CD4-positive, alpha-beta T cell treated with Interleukin-1 beta for 1 hour (primary cell): ENCODE results near the gene KCNMA1.
A peak's percentile ranks its signal among the peaks of the same experiment; 100 is the strongest.

Experiments
- DNase-seq, 2 donors: peaks; one replicate each; pipeline ENCODE4 v3.0.0-alpha.2; 2020 to 2022

Gene KCNMA1

DNA sequence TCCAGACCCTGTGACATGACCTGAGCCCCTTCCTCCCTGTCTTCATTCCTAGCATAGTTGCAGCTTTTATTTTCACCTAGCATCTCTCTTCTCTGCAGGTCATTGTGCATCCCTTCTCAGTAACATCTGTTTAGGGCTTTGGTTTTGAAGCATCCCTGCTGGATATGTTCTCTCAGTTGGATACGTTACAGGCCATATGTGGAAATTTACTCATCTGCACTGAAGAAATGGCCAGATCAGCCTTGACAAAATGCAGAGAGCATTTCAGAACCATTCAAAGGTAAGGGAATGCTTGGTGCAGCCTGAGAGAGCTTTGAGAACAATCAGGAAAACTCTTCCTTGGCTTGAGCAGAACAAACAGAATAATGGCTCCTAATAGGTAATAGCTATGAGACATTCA is 647.0 kb downstream of the KCNMA1 start:
- DNase-seq: no peak

DNA sequence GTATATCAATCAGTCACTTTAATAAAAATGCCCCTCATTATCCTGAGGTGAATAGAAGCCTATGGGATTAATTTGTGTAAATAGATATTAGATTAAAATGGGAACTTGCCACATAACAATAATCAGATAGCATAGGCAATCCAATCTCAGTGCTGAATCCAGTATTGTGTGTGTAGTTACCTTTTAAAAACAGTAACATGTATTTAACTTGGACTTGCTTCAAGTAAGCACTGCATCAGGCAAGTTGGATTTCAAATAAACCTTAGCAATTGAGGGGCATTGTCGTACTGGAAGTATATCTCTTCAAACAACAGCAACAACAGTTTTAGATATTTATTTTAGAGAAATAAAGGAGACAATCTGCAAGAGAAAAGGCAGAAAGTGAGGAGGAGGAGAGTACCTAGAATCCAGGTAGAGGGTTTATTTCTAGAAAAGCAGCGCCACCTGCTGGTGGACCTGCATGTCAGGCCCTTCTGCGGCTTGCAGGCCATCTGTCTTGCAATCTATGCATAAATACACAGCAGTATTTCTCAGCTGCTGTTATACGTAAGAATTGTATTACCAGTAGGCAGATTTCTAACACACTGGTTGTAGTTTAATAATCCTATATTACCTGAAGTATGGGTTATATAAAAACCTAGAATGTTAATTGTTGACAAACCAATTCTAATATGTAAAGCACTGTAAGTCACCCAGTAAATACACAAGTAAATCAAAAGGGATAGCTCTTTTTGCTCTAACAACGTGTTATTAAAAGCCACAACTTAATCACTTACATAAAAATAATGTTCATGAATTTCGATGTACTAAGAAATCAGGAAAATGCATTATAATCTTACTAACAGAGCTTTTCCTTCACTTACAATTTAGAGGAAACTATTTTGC is 652.8 kb downstream of the KCNMA1 start:
- peak; percentile 46 to 50 for DNase-seq

DNA sequence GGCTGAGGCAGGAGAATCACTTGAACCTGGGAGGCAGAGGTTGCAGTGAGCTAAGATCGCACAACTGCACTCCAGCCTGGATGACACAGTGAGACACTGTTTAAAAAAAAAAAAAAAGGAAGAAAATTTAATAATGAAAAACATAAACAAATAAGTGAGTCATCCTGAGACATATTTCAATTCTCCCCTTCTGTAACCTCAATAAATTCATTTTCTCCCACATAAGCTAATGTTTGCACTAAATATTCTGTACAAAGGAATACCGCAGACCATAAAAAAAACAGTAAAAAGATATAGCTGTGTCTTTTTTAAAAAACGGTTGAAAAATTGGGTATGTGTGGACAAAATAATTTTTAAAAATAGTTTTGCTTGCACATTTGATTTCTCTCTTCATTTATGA is 654.0 kb downstream of the KCNMA1 start:
- no peak for DNase-seq

DNA sequence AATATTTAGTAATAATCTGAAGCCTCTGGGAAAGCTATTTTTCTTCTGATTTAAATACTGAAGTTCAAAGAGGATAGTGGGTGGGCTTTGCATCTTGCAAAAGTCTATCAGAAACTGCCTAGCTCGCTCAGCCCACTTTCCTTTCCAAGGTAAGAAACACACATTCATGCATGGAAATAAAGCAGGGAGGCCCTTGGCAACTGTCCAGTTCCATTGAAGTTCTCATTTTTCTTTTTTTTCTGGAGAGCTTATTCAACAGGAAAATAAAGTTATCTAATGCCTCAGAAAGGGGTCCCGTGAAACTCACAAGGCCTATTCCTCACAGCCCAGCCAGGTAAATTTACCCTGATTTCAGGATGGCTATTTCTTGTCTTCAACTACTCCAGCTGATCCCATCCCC is 654.9 kb downstream of the KCNMA1 start:
- DNase-seq: no peak

DNA sequence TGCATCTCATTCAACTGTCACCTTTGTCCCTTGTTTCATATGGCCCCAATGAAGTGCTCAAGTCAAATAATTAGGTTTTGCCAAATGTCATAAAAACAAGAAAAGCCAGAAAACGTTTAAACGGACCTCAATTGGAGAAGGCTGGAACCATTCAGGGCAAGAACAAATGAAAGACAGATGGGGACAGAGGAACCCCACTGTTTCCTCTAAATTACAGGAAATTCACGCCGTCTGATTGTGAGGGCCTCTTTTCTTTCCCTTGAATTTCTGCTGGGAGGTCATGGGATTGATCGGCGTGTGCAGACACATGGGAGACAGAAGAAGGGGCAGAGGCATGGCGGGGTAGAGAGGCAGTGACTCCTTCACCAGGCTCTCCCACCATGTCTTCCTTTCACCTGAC is 656.4 kb downstream of the KCNMA1 start:
- DNase-seq: no peak

DNA sequence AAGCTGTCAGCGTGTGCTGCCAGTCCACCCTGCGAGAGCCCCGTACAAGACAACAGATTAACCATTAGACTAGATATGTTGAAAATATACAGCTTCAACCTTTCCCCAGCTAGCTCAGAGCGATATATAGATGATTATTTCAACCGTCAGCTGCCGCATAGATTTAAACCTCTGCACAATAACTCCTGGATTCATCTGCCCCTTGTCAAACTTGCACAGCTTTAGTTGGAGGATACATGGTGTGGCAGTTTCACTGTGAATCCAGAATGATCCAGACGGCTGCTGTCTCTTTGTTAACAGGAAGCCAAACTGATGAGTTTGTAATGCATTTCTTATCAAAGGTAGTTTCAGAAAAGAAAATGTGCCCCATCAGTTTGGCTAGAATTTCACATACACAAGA is 659.7 kb downstream of the KCNMA1 start:
- DNase-seq: no peak

DNA sequence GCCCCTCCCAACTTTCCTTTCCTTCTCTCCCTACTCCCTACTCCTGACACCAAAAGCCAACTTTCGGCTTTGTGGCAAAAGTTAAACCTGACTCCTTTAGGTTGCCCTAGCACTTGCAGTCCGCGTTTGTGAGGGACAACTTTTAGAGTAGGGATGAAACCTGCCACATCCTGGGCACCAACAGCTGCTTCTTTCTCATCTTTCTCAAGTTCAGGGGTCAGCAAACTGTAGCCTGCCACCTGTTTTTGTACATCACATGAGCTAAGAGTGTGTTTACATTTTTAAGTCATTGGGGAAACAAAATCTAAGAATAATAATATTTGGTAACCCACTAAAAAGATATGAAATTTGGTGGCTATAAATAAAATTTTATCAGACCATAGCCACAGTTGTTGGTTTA is 660.6 kb downstream of the KCNMA1 start:
- DNase-seq: no peak

DNA sequence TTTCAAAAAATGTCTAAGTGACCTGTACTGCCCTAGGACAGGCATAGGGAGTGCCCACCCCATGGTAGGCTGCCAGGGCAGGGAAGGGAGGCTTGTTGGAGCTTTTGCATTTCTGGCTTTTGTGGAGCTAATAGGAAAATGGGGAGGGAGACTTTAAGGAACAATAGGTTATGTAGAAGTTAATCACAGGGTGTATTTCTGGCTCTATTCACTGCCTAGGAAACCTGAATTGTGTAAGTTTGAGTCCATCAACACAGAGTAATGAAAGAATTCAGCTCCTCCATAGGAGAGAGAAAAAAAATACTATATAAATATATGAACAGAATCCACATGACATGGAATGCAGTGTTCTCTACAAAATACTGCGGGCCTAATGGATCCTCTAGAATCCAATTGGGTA is 661.5 kb downstream of the KCNMA1 start:
- DNase-seq: no peak

DNA sequence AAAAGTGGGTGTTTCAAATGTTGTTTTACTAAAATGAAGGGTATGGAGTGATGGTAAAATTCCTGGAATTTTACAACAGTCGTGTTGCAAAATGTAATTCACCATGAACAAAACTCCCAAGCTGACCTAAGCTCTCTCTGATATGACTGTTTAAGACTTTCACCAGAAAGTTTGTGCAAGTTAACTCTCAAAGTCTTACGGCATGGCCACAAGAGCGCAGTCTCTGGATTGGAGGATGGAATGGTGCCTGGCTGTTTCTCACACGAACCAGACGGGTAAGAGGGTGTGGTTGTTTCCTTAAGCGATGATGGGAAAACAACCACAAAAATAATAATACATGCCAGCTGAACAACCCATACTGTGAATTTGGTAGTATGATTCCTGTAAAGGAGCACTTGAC is 662.5 kb downstream of the KCNMA1 start:
- no peak for DNase-seq

DNA sequence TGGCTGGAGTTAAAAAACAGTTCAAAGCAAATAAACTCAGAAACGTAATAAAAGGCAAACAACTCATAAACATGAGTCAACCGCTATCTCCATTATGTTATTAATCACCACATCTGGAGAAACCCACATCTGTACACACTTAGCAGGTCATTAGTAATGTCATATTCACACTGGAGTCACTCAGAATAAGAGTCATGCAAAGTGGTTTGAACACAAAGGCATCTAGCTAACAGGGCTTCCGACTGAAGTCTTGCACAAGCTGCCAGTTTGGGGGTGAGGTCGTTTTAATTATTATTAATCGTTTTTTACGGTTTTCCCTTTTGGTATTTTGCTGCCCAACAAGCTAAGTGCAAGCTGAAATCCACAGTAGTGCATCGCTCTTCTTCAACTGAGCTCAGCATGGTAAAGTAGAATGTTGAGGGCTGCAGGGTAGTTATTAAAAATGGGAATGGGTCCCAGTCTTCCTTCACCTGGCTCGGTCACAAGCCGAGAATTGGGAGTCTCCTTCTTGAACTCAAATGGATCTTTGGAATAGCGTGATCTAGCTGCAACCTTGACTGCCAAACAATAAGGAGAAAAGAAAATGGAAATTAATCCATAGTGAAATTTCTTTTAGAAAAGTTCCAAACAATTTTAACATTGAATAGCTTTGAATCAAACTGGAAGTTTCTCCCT is 663.5 kb downstream of the KCNMA1 start:
- DNase-seq: no peak

DNA sequence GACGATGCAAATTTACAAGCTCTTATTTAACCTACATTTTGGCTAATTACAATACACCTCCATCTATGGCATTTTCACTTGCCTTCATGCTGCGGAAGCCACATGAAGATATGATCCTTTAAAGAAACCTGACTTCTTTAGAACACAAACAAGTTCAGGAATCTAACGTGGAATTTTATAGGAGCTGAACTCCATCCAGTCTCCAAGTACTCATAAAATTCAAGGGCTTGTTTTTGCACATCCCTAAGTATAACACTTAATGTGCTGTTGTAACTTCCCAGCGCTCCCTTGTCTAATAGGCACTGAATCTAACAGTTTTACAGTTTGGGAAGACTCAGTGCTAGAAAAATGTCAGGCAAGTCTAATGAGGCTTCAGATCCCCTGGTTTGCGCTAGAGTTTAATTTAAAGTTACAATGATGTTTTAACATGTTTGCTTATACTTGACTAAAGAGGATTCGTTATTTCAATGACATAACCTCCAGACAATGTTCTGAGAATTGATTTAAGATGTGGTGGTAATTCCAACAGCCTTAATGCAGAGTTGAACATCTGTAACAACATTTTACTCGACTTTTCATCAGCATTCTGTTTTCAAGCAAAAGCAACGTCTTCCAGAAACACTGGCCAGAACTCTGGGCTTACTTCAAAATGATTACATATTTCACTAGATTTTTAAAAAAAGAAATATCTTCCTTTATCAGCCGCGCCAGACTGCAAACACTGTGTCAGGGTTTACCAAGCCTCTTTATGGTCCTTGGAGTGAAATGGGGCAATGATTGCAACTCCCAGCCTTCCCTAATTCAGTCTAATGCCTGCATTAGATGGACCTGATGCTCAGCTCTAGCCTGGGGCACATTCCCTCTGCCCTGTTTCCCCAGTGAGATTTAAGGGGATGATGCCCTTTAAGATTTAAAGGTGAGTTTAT is 664.3 kb downstream of the KCNMA1 start:
- DNase-seq: no peak

DNA sequence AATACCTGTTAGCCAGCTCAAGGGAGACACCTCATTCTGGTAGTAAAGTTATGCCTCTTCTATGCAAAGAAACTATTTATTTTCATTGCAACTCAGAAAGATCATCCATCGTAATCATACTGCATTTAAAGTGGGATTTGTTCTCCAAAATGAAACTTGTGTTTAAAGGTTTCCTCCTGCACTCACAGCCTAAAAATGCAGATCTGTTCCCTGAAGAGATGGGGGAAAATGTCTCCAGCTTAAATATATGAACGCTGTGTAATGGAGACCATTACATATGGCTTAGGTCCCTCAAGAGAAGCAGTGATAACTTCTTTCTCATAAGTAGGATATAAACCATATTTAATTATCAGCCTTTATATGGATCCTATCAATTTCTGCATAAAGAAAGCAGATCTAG is 665.1 kb downstream of the KCNMA1 start:
- DNase-seq: no peak

DNA sequence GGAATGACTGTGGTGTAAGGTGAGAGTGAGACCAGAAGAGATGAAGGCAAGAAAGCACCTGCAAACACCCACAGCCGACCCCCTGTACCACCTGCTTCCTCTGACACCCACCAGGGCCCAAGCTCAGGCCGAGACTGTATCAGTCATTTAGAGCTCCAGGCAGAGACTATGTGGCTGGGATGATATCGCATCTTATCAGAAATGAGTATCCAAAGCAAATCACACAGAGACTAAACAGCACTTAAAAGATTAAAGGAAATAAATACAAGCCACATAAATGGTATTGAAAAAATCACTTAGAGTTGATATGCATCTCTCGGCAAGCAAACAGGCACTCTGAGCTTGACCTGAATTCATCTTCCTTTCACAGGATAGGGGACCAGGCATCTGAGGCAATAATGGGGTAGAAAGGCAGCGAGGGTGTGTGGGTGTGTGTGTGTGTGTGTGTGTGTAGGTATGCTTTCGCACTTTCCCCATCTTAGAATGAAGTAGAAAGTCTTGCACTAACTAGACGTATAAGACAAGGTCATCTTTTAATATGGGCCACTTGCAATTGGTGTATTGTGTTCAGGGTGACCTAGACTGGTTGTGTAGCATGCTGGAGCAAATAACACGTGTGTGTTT is 665.9 kb downstream of the KCNMA1 start:
- DNase-seq: no peak

DNA sequence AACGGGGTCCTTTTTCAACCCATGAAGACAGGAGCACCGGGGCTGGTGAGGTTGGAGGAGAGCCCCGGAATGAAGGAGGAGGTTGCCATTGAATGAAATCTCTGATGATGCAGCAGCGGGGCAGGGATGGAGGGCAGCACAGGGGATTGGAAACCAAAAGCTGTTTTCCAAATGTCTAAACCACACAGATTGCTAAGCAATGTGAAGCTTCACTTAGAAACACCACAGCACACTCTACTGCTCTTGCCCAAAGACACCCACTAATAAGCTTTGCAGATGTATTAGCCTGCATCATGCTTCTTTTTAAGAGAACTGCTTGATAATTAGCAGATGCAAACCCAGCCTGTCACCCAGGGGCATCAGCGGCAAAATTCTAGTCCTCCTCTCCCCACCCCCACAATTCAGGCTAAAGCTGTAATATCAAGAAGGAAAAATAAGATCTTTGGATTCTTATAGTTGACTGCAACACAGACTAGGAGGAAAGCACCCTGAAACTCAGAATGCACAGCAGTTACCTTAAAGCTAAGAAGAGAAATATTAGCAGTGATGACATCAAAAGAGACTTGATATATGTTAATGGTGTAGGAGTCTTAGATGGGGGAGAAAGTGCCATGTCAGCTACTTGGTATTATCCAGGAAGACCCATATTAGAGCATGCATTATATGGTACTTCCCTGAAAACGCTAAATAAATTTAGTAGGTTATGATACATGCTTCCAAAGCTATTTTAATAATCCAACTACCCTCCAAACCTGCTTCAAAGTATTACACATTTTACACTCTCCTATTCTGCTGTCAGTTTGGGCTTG is 666.7 kb downstream of the KCNMA1 start:
- no peak for DNase-seq

DNA sequence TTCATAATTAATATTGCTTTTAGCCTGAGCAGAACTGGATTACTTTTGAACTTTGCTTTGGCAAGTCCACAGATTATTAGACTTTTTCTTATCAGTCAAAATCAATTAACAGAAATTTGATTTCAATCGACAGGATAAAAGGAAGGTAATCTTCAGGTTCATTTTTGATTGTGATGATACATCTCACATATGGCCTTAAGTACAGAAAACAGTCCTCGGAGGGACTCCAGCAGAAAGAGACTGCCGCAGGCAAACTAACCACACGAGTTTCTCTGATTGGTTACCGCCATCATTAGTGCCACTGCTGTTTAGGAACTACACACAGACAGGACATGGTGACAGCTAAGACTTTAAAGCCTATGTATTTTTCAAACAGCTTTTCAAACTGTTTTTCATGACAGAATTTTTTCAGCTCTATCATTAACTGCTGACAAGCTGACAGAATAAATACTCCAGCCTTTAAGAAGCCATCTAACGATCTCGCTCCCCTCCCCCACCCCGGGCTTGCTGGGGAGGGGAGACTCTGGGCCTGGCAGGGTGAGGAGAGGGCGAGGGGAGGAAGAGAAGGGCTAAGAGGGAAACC is 668.2 kb downstream of the KCNMA1 start:
- DNase-seq: no peak

DNA sequence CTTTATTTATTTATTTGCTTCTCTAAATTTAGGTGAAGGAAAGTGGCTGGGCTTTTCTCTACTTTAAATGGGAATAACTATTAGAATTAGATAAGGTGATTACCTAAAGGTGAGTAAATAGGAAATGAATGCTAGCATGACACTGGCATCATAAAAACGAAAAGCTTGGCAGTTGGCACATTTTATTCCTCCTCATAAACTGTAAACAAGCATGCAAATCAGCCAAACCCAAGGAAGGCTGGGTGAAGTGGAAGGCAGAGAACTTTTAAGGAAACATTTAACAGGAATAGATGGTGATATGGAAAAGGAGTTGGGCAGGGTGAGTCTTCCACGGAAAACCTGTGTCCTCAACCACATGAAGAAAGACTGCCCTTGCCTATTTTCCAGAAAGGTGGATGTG is 669.1 kb downstream of the KCNMA1 start:
- no peak for DNase-seq

DNA sequence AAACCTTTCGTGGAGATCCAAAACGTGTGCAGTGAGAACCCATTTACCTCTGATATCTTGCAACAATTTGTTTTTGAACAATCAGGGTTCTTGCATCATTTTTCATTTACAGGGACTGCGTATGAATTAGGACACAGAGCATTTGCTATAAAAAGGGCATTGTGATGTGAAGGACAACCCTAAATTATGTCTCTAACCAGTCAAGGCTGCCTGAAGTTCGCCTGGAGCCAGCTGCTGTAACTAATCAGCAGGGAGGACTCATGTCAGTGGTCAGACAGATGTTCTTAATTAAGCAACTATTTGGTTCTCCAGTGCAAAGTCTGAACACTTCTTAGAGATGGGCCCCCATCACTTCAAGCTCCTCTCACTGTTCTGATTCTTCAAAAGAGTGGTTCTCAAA is 674.8 kb downstream of the KCNMA1 start:
- no peak for DNase-seq

DNA sequence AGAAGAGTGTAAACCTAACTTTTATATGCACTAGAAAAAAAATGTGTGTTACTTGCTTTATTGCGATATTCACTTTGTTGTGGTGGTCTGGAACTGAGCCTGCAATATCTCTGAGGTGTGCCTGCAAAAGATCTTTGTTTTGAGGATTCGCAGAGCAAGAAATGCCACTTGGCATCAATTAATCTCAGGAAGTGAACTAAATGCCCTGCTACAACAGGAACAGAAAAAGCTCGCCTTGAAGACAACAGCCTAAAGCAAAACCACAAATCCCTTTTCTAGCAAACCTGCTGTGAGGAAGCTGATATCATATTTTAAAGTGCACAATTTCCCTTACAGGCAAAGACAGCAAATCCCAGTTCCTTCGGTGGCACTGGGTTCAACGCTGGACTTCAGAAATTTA is 675.8 kb downstream of the KCNMA1 start:
- no peak for DNase-seq

DNA sequence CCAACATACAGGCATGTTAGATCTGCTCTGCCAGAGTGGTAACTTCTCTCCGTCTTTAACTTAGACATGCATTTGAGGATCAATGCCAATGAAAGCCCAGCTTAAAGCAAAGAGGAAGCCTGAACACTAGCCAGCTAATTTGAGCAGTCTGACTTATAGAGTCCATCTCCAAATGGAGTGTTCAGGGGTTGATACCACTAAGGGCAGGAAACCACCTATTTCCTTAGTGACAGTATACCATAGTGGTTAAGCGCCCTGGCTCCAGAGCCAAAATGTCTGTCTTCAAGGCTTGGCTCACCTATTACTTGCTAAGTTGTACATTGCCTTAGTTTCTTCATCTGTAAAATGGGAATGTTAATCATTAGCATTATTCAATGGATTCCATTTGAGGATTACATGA is 678.5 kb downstream of the KCNMA1 start:
- no peak for DNase-seq

DNA sequence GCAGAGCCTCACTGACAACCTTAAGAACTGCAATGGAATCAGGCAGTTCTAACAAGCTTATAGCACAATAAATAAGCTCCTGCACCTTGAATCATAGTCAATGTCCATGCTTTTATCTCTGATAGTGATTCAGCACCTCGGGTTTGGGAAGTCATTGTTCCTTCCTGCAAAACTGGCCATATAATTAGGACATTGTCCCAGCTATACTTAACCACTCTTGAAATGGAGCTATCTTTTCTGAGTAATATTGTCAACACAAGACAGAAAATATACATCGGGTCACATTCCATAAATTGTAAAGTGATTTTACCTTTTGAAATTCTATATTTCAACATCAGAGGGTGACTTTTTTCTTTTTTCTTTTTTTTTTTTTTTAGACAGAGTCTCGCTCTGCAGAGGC is 682.8 kb downstream of the KCNMA1 start:
- no peak for DNase-seq

DNA sequence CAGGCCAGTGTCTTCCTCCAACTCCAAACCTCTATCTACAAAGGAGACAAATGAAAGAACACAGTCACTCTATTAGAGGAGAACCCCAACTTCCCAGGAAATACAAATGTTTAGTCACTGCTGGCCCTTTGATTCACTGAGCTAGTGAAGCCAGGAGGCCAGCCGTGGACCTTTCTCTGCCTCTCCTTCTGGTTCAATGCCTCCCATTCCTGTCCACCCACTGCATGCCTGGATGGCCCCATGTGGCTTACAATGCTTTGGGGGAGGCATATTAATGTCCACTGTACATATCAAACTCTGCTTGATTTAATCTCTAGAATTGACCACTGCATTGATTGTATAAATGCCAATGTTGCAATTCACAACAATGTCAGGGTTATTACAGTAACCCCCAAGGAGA is 687.3 kb downstream of the KCNMA1 start:
- no peak for DNase-seq

DNA sequence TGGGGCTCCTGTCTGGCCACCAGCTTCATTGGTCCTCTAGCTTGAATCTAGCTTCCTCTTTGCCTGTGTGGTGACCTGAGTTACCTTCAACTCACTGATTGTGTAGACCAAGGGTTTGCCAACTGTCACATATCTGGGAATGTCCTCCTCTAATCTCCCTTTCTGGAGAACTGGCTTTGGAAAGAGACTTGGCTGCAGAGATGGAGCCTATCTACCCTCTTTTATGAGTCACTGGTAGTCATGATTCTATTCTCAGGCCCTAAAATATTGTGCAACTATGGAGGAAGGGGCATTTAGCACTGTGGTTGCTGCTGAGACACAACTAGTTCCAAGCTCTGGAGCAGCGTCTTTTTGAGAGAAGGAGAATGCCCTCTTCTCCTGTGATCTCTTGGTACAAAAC is 691.3 kb downstream of the KCNMA1 start:
- DNase-seq: no peak
